Germinal center (tissue), 1 donor: ENCODE results near the gene DNAI4.
"Not testable (repeated sequence)": the region's sequence is repeated elsewhere in the genome, so short reads cannot be mapped to it uniquely, and the experiment has no call there.

ENCODE experiments used
- DNase-seq: peaks from one replicate; pipeline ENCODE4 v3.0.0; 2012; ENCODE audit warnings: mixed read lengths, low spot score

The DNAI4 gene

DNA sequence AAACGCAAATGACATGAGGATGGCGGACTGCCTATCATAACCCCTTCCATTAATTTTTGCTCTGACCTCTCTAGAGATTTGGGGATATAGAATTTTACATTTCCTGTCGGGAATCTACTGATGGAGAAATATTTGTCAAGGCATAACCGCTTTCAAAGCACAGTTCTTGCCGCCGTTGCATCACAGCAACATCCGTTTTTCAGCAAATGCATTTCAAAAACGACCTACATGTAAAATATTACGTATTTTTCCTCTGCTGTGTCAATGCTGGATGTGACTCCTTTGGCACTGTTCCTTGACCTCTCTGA, 5.0 kb upstream of the DNAI4 start:
- DNase-seq = no peak

DNA sequence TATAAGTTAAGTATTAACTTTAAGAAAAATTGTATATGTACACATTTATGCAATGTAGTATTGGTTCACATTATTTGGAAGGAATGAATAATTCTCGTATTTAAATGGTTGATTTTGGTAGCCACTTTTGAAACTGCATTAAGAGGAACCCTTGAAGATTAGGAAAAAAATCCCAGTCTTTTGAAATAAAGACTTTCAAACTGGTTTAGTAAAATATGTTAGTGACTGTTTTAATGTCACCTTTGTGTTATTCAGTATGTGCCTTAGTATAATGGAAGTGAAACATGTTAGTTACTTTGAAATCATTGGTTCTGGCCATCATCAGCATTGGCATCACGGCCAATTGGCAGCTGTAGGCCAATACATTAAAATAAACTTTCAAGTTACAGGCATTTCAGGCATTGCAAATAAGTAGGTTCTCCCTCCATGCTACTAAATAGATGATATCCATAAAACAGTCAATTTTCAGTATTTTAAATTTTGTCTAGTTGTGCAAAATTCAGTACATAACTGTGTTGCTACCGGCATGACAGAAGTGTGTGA, 4.6 kb upstream of the DNAI4 start:
- no peak for DNase-seq

DNA sequence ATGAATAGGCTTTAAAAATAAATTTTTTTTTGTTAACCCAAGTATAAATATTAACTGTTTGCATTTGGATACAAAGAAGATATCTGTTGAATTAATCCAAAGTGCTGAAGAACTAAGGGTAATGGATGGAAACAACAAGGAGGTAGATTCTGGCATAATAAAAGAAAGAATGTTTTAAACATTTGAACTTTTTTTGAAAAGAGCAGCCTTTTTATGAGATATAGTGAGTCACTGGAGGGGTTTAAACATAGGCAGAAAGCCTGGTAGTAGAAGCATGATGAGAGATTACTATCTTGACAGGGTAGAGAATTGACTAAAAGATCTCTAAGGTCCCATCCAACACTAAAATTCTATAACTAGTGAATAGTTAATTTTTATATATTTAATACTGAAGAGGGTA, 2.9 kb upstream of the DNAI4 start:
- no peak for DNase-seq

DNA sequence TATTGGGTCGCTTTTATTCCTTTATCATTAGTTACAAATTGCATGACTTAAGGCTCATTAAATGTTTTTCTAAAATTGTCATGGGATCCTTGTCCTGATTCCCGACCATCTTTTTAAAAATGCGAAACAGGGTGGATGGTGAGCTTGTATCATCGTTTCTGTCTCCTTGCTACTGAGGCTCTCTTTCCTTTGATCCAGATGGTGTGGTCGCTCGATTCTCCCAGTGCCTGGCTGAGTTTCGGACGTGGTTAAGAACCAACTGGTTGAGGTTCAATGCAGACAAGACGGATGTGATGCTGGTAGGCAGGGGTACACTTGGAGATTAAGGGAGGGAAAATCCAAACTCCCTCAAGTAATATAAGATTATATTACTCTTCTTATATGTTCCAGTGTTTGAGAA, 1.3 kb upstream of the DNAI4 start:
- no peak for DNase-seq

DNA sequence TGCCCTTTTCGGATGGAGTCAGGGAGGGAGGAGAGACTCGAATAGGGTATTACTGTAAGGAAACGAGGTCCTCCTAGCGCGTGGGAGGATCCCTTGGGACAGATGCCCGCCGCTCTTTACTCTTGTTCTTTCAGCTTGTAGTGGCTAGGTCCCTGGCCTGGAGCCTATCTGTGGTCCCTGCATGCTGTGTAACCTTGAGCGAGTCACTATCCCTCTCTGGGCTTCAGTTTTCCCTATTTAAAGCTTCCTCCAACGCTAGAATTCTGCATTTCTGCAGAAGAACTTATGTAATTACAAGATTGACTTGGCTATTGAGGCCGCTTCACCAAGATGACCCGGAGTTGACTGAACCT, 878 bp upstream of the DNAI4 start:
- no peak for DNase-seq

GRCh38 chr1:66920543-66920942, 4.1 kb downstream of the DNAI4 start:
- DNase-seq = no peak

DNA sequence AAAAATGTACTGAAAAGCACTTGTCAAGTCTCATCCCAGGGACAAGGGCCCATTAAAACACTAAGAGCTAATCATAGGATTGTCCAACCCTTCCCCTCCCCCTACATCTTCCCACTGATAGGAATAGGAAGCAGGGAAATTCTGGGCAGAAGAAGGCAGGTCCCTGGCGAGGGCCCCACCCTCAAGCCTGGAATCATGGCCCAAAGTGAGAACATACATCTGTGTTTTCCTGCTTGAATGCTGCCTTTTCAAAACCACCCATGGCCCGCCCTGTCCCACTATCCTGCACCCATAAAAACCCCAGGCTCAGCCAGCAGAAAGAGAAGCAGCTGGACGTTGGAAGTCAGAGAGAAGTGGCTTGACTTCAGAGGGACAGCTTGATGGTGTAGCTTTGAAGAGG, 4.8 kb downstream of the DNAI4 start:
- no peak for DNase-seq

DNA sequence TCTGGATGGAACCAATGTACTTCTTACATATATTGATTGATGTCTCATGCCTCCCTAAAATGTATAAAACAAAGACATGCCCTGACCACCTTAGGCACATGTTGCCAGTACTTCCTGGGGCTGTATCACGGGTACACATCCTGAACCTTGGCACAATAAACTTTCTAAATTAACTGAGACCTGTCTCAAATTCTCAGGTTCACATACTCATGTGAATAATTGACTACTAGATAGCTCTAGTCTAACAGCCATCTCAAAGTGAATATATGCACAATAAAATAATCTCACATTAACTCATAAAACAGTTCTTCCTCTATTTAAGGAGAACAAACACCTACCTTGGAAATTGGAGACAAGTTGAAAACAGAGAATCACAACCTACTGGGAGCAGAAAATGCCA, 5.6 kb downstream of the DNAI4 start:
- DNase-seq = no peak

GRCh38 chr1:66917476-66917875, 7.2 kb downstream of the DNAI4 start:
- DNase-seq = no peak

DNA sequence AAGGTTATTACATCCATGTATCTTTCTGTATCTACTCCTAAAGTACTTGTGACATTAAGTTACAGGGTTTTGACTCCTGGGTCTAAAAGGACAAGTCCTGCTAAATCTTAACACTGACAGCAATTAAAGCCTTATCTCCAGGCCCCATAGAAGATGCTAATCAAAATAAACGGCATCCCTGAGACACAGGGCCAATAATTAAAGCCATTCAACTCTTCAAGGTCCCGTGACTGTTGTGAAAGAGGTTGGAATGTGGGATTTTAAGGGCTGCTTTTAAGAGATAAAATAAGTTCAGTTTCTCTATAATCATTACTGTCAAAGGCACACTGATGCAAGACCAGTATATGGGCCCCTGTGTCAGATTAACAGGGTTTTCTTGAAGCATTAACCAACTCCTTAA, 8.3 kb downstream of the DNAI4 start:
- no peak for DNase-seq

DNA sequence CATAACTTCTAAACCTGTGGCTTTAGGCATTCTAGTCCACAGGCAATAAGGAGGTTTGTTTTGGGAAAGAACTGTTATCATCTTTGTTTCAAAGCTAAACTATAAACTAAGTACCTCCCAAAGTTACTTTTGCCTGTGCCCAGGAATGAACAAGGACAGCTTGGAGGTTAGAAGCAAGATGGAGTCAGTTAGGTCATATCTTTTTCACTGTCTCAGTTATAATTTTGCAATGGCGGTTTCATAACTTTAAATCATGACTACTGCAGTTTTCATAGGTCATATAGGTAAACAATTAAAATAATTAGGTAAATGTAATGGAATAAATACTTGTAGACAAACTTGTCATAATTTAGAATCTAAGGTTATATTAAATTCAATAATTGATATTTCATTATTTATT, 9.5 kb downstream of the DNAI4 start:
- not testable (repeated sequence) for DNase-seq

- no peak for DNase-seq
Measured at GRCh38 chr1:66893712-66894111, 30.9 kb downstream of the DNAI4 start.

DNA sequence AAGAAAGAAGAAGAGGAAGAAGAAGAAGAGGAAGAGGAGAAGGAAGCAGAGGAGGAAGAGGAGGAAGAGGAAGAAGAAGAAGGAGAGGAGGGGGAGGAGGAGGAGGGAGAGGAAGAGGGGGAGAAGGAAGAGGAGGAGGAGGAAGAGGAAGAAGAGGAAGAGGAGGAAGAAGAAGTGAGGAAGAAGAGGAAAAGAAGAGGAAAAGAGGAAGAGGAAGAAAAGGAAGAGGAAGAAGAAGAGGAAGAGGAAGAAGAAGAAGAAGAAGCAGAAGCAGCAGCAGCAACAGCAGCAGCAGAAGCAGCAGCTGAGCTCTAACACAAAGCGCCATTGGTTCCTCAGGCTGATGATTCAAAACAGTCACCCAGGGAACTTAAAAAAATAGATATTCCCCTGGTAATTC, 34.0 kb downstream of the DNAI4 start:
- no peak for DNase-seq

DNA sequence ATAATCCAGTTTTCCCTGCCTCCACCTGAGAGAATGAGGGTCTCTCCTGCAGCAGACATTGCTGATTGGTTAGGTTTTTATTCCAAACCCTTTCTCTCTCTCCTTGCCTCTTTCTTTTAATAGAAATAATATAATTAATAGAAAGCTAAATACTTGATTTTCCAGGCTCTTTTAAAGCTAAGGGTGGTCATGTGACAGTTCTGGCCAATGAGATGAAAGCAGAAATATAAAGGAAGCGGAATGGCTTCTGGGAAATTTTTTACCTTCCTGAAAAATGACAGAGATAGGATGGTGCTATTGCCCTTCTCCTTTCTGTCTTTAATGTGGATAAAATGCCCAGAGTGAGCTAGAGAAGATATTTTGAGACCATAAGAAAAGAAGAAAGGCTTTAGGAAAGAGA, 35.6 kb downstream of the DNAI4 start:
- no peak for DNase-seq

DNA sequence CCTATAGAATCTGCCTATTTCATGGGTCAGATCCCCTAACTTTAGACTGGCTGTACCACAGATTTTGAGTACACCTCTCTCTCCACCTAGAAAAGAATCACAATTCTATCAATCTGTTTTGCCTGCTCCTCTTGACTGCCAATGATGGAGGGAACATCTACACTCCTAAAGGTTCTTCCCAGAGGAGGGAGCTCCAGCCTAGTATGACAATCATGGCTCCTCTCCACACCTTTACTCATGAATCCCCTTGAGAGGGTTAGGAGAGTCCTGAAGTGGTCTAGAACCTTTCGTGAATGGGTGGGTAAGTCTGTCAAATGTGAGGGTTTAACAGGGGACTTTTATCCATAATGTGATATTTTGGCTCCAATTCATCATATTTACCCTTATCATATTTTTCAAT, 48.0 kb downstream of the DNAI4 start:
- no peak for DNase-seq

DNA sequence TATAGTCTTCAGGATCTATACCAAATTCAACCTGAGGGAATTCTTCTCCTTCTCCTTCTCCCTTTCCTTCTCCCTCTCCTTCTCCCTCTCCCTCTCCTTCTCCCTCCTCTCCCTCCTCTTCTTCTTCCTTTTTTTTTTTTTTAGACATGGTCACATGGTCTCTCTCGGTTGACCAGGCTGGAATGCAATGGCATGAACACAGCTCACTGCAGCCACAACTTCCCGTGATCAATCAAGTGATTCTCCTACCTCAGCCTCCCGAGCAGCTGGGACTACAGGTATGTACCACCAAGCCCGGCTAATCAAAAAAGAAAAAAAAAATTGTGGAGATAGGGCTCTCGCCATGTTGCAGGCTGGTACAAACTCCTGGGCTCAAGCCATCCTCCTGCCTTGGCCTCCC, 51.5 kb downstream of the DNAI4 start:
- DNase-seq = no peak

DNA sequence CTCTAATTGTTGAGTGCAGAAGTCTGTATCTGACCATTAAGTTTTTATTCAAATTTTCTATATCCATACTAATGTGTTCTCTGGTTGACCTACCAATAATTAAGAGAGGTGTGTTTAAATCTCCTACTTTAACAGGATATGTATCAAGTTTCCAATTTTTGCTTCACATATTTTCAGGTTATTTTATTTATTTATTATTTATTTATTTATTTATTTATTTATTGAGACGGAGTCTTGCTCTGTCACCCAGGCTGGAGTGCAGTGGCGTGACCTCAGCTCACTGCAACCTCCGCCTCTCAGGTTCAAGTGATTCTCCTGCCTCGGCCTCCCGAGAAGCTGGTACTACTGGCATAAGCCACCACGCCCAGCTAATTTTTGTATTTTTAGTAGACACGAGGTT, 52.6 kb downstream of the DNAI4 start:
- DNase-seq = not testable (repeated sequence)

GRCh38 chr1:66867501-66867900, 57.2 kb downstream of the DNAI4 start:
- no peak for DNase-seq

GRCh38 chr1:66860529-66860928, 64.1 kb downstream of the DNAI4 start:
- DNase-seq = no peak

DNA sequence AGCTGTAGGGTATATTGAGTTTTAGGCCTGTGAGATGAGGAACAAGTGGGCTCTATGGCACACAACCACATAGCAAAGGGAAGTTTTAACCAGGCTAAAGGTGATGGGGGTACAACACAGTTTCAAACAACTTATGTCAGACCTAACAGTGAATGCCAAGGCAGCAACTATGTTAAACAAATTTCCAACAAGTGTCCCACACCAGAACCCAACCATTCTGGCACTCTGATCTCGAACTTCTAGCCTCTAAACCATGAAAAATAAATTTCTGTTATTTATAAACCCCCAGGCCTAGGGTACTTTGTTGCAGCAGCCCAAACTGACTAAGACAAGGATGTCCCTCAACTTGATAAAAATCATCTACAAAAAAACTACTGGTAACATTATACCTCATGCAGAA, 71.3 kb downstream of the DNAI4 start:
- no peak for DNase-seq

GRCh38 chr1:66852870-66853269, 71.8 kb downstream of the DNAI4 start:
- no peak for DNase-seq

DNA sequence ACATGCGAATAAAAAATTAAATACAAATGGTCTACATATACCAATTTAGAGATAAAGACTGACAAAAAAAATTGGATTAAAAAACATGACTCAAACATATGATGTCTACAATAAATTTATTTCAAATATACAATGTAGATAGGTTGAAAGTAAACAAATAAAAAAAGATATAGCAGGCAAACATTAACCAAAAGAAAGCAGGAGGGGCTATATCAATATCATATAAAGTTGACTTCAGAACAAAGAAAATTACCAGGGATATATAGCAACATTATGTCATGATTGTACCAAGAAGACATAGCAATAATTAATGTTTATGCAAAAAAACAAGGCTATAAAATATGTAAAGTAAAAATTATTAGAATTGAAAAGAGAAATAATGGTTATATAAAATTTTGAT, 73.7 kb downstream of the DNAI4 start:
- DNase-seq = no peak

- no peak for DNase-seq
Measured at GRCh38 chr1:66848193-66848592, 76.5 kb downstream of the DNAI4 start.

DNA sequence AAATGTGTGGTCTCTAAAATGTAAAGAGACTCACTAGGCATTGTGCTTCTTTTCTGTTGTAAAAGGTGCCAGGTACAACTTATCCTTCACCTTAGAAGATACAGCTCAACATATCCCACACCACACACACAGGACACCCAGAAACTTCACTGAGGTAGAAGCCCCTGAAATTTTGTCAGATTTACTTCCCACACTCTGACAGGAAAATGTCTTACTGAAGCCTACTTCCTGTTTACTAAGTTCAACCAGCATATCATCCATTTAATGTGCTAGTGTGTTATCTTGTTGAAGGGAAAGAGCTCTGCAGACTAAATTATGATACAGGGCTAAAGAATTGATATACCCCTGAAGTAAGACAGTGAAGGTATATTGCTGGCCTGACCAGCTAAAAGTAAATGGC, 83.7 kb downstream of the DNAI4 start:
- peak; percentile 6 for DNase-seq

DNA sequence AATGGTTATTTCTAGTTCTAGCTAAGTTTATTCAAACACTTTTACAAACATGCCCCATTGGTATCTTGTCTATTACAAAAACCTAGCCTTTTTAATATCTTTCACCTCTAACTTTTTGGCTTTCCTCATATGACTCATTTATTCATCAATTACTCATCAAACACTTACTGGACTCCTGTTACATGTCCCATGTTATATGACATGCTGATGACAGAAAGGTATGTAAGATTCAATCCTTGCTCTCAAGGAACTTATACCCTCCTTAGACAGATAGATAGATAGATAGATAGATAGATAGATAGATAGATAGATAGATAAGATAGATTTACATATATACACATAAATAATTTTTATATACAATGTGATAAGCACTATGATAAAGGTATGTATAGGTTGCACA, 89.7 kb downstream of the DNAI4 start:
- no peak for DNase-seq
